ENCODE results near the gene ZBTB20. TPM values are rescaled to one million over a fixed set of nuclear protein-coding genes. Genes with fewer than 3 reads are reported as not detected.

ZBTB20 gene
- total RNA-seq, 2 experiments from 2014 or later, result 5.1 to 5.3 TPM

DNA sequence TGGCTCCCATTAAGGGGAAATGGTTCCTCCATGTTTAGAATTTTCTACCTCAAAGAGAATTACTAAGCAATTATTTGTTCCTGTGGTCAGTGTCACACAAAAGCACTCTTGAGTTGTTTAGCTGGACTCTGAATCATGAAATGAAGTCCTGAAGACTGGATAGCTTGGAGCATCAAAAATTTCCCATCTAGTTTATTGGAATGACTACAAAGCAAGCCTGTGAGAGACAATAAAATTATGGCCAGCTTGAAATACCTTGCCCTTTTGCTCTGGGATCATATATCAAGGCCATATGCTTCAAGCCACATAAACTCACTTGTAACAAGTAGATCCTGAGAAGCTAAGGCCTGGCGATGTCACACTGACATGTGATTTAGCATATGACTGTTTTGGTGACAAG is 561.0 kb downstream of the ZBTB20 start:
- DNase-seq, result no peak
- no peak overlapping the region for H3K4me3 Mint-ChIP-seq
- peaks cover 29% of the 10 kb centered on the region for H3K4me1 Mint-ChIP-seq (ENCODE audit: low read depth)
- no peak for ATAC-seq
- ChIA-PET POLR2A (no interaction called here), CTCF (interaction anchor here (1.3 kb wide), 1 partner anchor 13 kb away, joined by 3 read pairs; no protein-coding TSS in a partner anchor)
- TF ChIP-seq, protein P1, sequence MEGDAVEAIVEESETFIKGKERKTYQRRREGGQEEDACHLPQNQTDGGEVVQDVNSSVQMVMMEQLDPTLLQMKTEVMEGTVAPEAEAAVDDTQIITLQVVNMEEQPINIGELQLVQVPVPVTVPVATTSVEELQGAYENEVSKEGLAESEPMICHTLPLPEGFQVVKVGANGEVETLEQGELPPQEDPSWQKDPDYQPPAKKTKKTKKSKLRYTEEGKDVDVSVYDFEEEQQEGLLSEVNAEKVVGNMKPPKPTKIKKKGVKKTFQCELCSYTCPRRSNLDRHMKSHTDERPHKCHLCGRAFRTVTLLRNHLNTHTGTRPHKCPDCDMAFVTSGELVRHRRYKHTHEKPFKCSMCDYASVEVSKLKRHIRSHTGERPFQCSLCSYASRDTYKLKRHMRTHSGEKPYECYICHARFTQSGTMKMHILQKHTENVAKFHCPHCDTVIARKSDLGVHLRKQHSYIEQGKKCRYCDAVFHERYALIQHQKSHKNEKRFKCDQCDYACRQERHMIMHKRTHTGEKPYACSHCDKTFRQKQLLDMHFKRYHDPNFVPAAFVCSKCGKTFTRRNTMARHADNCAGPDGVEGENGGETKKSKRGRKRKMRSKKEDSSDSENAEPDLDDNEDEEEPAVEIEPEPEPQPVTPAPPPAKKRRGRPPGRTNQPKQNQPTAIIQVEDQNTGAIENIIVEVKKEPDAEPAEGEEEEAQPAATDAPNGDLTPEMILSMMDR (IDR thresholded peaks at IDR 0.05), result no peak
- no peaks in the 10 kb centered on the region for H3K27me3 Mint-ChIP-seq
- H3K36me3 Mint-ChIP-seq (ENCODE audit: low read depth), result peaks cover 7% of the 10 kb centered on the region
- H3K27ac Mint-ChIP-seq, result no peak overlapping the region
- intact Hi-C loops (cut with micrococcal nuclease), result no loop called here
- no peaks in the 10 kb centered on the region for H3K9me3 Mint-ChIP-seq

DNA sequence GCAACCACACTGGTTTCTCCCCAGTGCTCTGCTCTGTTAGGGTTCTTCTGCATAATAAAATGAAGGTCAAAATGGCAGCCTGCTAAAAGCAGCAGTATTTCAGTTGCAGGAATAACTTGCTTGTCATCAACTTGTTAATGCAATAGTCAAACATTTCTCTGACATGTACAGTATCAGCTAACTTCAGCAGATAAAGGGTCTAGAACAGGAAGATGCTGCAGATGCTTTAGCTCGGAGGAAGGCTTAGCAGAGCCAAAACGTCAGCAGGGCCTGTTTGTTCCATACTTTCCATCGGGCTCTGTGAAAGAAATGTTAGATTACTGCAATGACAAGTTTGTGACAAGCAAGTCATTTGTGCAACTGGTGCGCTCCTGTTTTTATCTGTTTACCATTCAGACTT is 561.4 kb downstream of the ZBTB20 start:
- intact Hi-C loops (cut with micrococcal nuclease), result no loop called here
- ChIA-PET POLR2A (no interaction called here), CTCF (interaction anchor here (1.3 kb wide), 1 partner anchor 14 kb away, joined by 3 read pairs; no protein-coding TSS in a partner anchor)
- H3K36me3 Mint-ChIP-seq (ENCODE audit: low read depth), result peaks cover 7% of the 10 kb centered on the region
- H3K27me3 Mint-ChIP-seq, result no peaks in the 10 kb centered on the region
- H3K27ac Mint-ChIP-seq, result no peak overlapping the region
- no peak for ATAC-seq
- peaks cover 25% of the 10 kb centered on the region for H3K4me1 Mint-ChIP-seq (ENCODE audit: low read depth)
- TF ChIP-seq, protein P1 (IDR thresholded peaks at IDR 0.05), result no peak
- DNase-seq, result no peak
- H3K4me3 Mint-ChIP-seq, result no peak overlapping the region
- H3K9me3 Mint-ChIP-seq, result no peaks in the 10 kb centered on the region

DNA sequence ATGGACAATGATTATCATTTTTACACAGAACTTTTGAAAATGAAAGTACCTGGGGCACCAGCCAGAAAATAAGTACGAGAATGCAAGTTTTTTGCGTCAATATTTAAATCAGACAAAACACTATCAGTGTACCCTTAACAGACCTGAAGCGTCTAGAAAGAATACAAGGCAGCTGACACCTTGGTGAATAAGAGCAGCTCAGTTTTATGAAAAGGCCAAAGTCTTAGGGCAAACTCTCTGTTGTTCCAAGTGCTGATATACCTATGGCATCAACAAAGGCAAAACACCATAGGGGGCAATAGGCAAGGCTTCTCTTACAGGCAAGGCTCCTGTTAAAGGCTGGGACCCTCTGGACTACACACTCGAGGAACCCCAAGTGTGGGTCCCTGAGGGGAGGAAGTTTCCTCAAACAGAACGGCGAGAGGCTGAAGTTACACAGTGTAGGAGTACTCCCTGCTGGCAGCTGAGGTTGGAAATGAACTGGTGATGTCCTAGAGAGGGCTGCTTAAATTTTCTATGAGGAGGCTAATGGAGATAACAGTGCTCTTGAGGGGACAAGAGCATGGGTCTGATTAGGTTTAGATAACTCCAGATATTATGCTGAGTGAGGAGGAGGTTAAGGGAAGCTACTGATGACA is 562.2 kb downstream of the ZBTB20 start:
- CTCF ChIA-PET, result no interaction called here

DNA sequence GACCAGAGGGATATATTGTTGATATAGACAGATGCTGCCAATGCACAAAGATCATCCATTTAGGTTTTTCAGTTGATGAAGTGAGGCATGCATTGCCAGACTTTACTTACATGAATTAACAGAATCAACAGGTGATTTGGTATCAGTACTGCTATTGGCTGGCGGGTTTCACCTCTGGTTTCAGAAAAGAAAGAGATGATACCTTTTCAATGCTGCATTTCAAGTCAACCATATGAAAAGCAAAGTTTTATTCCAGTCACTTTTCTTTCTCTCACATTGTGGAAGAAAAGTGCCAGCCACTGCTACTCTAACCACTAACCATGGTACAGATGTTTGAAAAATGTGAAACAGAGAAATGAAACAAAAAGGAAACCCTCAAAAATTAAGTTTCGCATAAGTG is 564.2 kb downstream of the ZBTB20 start:
- DNase-seq (peak; percentile 41), ATAC-seq (peak; percentile 61)
- ChIA-PET CTCF (no interaction called here), POLR2A (no interaction called here)
- Mint-ChIP-seq H3K36me3 (ENCODE audit: low read depth) (no peaks in the 10 kb centered on the region), H3K4me3 (no peak overlapping the region), H3K27me3 (no peaks in the 10 kb centered on the region), H3K4me1 (ENCODE audit: low read depth) (peaks cover 11% of the 10 kb centered on the region), H3K27ac (no peak overlapping the region), H3K9me3 (no peaks in the 10 kb centered on the region)
- TF ChIP-seq, protein P1 (IDR thresholded peaks at IDR 0.05), result no peak
- intact Hi-C loops (cut with micrococcal nuclease), result no loop called here

More for the DNA sequence above, 562.2 kb downstream of the ZBTB20 start:
- ATAC-seq (no peak), DNase-seq (no peak)
- no peaks in the 10 kb centered on the region for H3K9me3 Mint-ChIP-seq
- POLR2A ChIA-PET, result no interaction called here
- TF ChIP-seq, protein P1 (IDR thresholded peaks at IDR 0.05), result no peak
- H3K27me3 Mint-ChIP-seq, result no peaks in the 10 kb centered on the region
- H3K27ac Mint-ChIP-seq, result no peak overlapping the region
- no peak overlapping the region for H3K4me3 Mint-ChIP-seq
- H3K36me3 Mint-ChIP-seq (ENCODE audit: low read depth), result peaks cover 7% of the 10 kb centered on the region
- intact Hi-C loops (cut with micrococcal nuclease), result no loop called here
- peaks cover 21% of the 10 kb centered on the region for H3K4me1 Mint-ChIP-seq (ENCODE audit: low read depth)

DNA sequence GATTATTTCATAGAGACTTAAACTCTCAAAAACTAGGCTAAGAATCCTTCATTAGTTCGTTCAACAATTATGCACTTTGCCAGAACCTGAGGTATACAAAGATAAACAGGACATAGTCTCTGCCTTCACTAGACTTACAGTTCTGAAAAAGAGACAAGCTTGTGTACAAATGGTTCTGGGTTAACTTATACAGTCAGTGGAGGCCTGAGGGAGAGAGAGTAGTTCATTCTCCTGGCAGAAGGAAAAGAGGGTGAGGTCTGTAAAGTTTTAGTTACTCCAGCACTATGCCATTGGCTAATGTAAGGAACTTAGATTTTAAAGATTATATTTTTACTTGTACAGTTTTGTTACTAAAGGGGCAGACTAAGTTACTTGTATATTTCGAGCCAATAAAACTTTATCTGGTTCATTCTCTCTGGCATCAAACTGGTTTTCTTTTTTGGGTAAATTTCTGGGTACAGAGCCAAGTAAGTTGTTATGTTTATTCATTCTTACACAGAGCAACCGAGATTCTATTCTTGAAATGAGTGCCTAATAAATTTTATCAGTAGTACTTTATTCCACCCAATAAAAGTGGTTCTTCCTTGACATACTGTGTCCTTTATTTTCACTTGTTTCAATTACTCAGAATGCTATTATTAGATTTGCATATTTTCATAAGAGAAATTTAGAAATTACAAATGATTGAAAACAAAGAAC is 574.6 kb downstream of the ZBTB20 start:
- Mint-ChIP-seq H3K36me3 (ENCODE audit: low read depth) (no peaks in the 10 kb centered on the region), H3K27ac (no peak overlapping the region), H3K9me3 (no peaks in the 10 kb centered on the region), H3K4me1 (ENCODE audit: low read depth) (peaks cover 2% of the 10 kb centered on the region), H3K4me3 (no peak overlapping the region), H3K27me3 (no peaks in the 10 kb centered on the region)
- no peak for DNase-seq
- TF ChIP-seq, protein P1 (IDR thresholded peaks at IDR 0.05), result no peak
- POLR2A ChIA-PET, result no interaction called here
- intact Hi-C loops (cut with micrococcal nuclease), result no loop called here
- no peak for ATAC-seq
- CTCF ChIA-PET, result interaction anchor here (1.6 kb wide), 1 partner anchor 188 kb away, joined by 3 read pairs; no protein-coding TSS in a partner anchor

Measured in activated CD8-positive, alpha-beta T cell treated with anti-CD3 and anti-CD28 coated beads for 36 hours (primary cell).